ENCODE data around the gene IL20. TPM values are rescaled to one million over a fixed set of nuclear protein-coding genes. Genes with fewer than 3 reads are reported as not detected.

Gene IL20
- total and polyA plus RNA-seq, 2 of the 8 experiments (the other 6 are each of a cell fraction or from before 2014, with no cell fraction given) = not detected

DNA sequence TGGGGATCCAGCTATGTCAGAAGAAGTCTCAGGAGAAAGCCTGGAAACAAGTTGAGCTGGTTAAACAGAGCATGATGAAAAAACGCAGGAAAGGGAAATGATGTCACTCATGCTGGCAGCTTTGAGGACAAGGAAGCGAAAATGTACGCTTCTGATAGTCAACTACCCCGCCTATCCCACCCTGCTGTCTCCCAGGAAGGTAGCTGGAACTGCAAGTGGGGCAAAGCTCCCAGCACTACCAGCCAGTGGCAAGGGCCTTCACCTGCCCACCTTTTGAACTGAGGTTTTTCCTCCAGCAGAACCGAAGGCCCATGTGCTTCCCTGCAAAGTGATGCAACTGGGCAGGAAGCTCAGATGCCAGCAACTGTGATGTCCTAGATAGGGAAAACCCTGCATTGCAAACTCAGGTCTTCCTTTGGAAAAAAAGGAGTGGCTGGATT is 6.3 kb upstream of the IL20 start (continued):
- TF ChIP-seq RBBP5 (IDR thresholded peaks at IDR 0.05; ENCODE audit: borderline replicate concordance, low read depth, low read length) (no peak), CEBPB (IDR thresholded peaks at IDR 0.05; ENCODE audit: low read depth, low read length) (no peak), CTBP2 (IDR thresholded peaks at IDR 0.05; ENCODE audit: borderline replicate concordance, insufficient read depth, insufficient read length, low read length) (no peak)

All from H1 (cell line).